B cell (primary cell): ENCODE results near the gene TCF12. TPM values are rescaled to one million over a fixed set of nuclear protein-coding genes. Genes with fewer than 3 reads are reported as not detected.

ENCODE experiments used
- ATAC-seq: fragments of 200-7000 bp; cut with Tn5 transposase; one replicate; pipeline ENCODE4 v1.10.0; 2021; ENCODE audit warnings: low read depth, mild to moderate bottlenecking, moderate number of reproducible peaks, moderate library complexity
- CTCF ChIA-PET: fragments of 350-600 bp; sonication (Branson Sonifier 250); formaldehyde crosslinking; loops from one replicate; lab custom pipeline; 2021; ENCODE audit warnings: antibody characterized with exemption, inconsistent platforms; lab: Charles Lee
- POLR2A ChIA-PET: fragments of 350-600 bp; sonication (Branson Sonifier 250); formaldehyde crosslinking; loops from one replicate; lab custom pipeline; 2021; ENCODE audit warnings: antibody characterized with exemption; lab: Charles Lee
- DNase-seq: peaks from one replicate; pipeline ENCODE4 v3.0.0; 2013
- H2AFZ ChIP-seq: 2 replicates; pipeline ENCODE4 v1.6.1; 2012; ENCODE audit warnings: mild to moderate bottlenecking, low read depth, low read length; ENCODE audit not compliant: insufficient read depth, poor library complexity, severe bottlenecking
- H3K27ac ChIP-seq, 2 donors: 1 replicate in 1 of 2; 2 replicates in 1 of 2; pipeline ENCODE4 v1.5.1; 2012 to 2013; ENCODE audit warnings: low read length in 2 of 2, mild to moderate bottlenecking in 2 of 2, moderate library complexity in 1 of 2
- H3K27me3 ChIP-seq, 4 experiments: fragments of 200-600 bp in 1 of 4; sonication (generic) in 1 of 4; replicated peaks in 1 of 4; 1 replicate in 2 of 4; 2 replicates in 2 of 4; pipeline versions ENCODE4 v1.6.1 to v1.7.0; 2013 to 2016; ENCODE audit warnings: low read length in 3 of 4, mild to moderate bottlenecking in 2 of 4, mixed read lengths in 1 of 4, moderate library complexity in 1 of 4; ENCODE audit not compliant: insufficient read depth in 4 of 4, control insufficient read depth in 3 of 4; ENCODE audit errors: control extremely low read depth in 1 of 4
- H3K36me3 ChIP-seq, 2 experiments: replicated peaks in 1 of 2; 1 replicate in 1 of 2; 2 replicates in 1 of 2; pipeline versions ENCODE4 v1.6.1 to v1.7.1; 2013; ENCODE audit warnings: low read length in 1 of 2; ENCODE audit not compliant: insufficient read depth in 2 of 2, control insufficient read depth in 1 of 2; ENCODE audit errors: control extremely low read depth in 1 of 2, extremely low read depth in 1 of 2
- H3K4me1 ChIP-seq, 2 donors: fragments of 200-600 bp in 1 of 2; sonication (generic) in 1 of 2; 1 replicate in 1 of 2; 2 replicates in 1 of 2; pipeline versions ENCODE4 v1.5.1 to v1.6.1; 2013 to 2017; ENCODE audit warnings: low read length in 2 of 2; ENCODE audit not compliant: control insufficient read depth in 2 of 2, insufficient read depth in 2 of 2
- H3K4me2 ChIP-seq: replicated peaks from 2 replicates; pipeline ENCODE3; 2012; ENCODE audit warnings: mild to moderate bottlenecking, low read depth, low read length; ENCODE audit not compliant: poor library complexity, severe bottlenecking
- H3K4me3 ChIP-seq, 5 experiments: fragments of 200-600 bp in 1 of 5; sonication (generic) in 1 of 5; 1 replicate in 3 of 5; 2 replicates in 2 of 5; pipeline versions ENCODE4 v1.5.1 to v1.7.0; 2011 to 2016; ENCODE audit warnings: low read length in 4 of 5, mild to moderate bottlenecking in 4 of 5, low read depth in 2 of 5, control low read depth in 1 of 5, moderate library complexity in 1 of 5; ENCODE audit not compliant: insufficient read depth in 1 of 5; ENCODE audit errors: control extremely low read depth in 1 of 5, extremely low read depth in 1 of 5
- H3K79me2 ChIP-seq: fragments of 200-600 bp; sonication (generic); one replicate; pipeline ENCODE4 v1.6.0; 2016; ENCODE audit warnings: low read length; ENCODE audit not compliant: control insufficient read depth, insufficient read depth
- H3K9ac ChIP-seq: fragments of 200-600 bp; sonication (generic); 2 replicates; pipeline ENCODE4 v1.6.1; 2017; ENCODE audit warnings: mild to moderate bottlenecking, low read length, moderate library complexity
- H3K9me3 ChIP-seq, 3 donors: one replicate each; pipeline versions ENCODE4 v1.6.1 to v1.7.1; 2013; ENCODE audit warnings: low read length in 2 of 3; ENCODE audit not compliant: control insufficient read depth in 2 of 3, insufficient read depth in 1 of 3; ENCODE audit errors: control extremely low read depth in 1 of 3
- H4K20me1 ChIP-seq: 2 replicates; pipeline ENCODE4 v1.6.0; 2012; ENCODE audit warnings: mild to moderate bottlenecking, low read length; ENCODE audit not compliant: insufficient read depth, control insufficient read depth, poor library complexity, severe bottlenecking
- H3K27ac Mint-ChIP-seq: one replicate; pipeline ENCODE4 v1.8.0; 2021; ENCODE audit warnings: mixed read lengths
- H3K27me3 Mint-ChIP-seq: one replicate; pipeline ENCODE4 v1.8.0; 2021; ENCODE audit warnings: mixed read lengths
- H3K4me1 Mint-ChIP-seq: one replicate; pipeline ENCODE4 v1.8.0; 2021; ENCODE audit warnings: mixed read lengths
- H3K4me3 Mint-ChIP-seq: one replicate; pipeline ENCODE4 v1.8.0; 2021; ENCODE audit warnings: mixed read lengths
- H3K9me3 Mint-ChIP-seq: one replicate; pipeline ENCODE4 v1.8.0; 2022; ENCODE audit warnings: mixed read lengths; ENCODE audit not compliant: insufficient read depth
- CTCF ChIP-seq: fragments of 200-600 bp; IDR thresholded peaks from one replicate; pipeline ENCODE4 v1.8.0; 2022; ENCODE audit warnings: antibody characterized with exemption, mild to moderate bottlenecking
- EZH2 ChIP-seq: IDR thresholded peaks from 2 replicates; pipeline ENCODE4 v1.6.1; 2012; ENCODE audit warnings: borderline replicate concordance, low read depth, mild to moderate bottlenecking, moderate library complexity, low read length; ENCODE audit not compliant: insufficient read depth, poor library complexity, severe bottlenecking
- WGBS: methylation state at CpG from one replicate; pipeline ENCODE4 v1.1.5; 2013; ENCODE audit warnings: missing lambda C conversion rate; ENCODE audit not compliant: insufficient coverage; 5-methylcytosine and 5-hydroxymethylcytosine counted together
- intact Hi-C: fragments of 100-400 bp; cut with micrococcal nuclease; formaldehyde crosslinking; loops from one replicate; pipeline ENCODE4 v1.10.0; 2022
- polyA minus RNA-seq: library from RNA; depleted of rRNA, polyadenylated mRNA; stranded (reverse); fragments of >200 nt; gene quantifications from 2 replicates; pipeline ENCODE4 v1.2.3, GENCODE V29; 2012
- polyA plus RNA-seq: library from polyadenylated mRNA; depleted of rRNA; stranded (reverse); fragments of >200 nt; gene quantifications from 2 replicates; pipeline ENCODE4 v1.2.3, GENCODE V29; 2012
- total RNA-seq, 2 donors: library from RNA; stranded (reverse); fragments of 120-200 nt in 1 of 2; gene quantifications; 1 replicate in 1 of 2; 2 replicates in 1 of 2; pipeline versions ENCODE4 v1.2.3 to v1.2.4, GENCODE V29; 2013 to 2022

Gene TCF12
- total RNA-seq = 131 TPM in 2 replicates
- total RNA-seq (2013) = 85.6 TPM
- polyA plus RNA-seq = 18.1 and 27.1 TPM in 2 replicates
- polyA minus RNA-seq = 175 and 227 TPM in 2 replicates

DNA sequence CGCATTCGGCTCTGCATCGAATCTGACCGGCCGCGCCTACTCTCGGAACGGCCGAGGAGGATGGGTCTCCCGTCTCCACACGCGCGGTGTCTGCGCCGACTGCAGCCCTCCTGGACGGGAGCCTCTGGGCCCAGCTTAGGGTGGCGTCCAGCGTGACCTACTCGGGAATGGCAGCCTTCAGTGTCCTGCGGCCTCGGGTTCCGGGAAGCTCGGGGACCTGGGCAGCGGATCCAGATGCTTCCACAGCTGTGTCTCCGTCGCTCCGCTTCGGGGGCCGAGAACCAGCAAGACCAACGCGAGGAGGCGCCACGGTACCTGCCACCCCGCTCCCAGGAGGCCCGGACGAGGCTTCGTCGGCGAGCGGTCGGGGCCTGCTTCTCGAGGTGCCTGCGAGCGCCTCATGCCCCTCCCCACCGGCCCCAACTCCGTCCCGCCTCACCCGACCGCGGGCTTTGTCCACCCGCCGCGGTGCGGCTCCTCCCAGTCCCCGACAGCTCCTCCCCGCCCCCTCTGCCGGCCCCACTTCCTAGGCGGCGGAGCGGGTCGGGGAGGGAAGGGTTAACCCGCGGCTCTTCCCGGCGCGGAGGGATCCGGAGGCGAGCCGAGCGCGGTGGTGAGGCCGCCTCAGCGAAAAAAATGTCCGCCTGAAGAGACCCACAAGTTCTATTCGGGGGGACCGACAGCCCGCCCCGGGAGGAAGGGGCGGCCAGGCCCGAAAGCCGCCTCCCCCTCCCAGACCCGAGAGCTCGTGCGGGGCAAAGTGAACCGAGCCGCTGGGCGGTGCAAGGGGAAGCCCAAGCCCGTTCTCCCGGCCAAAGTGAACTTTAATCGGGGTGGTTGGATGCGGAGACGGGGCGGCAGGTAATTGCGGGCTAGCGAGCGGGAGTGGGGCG lies at the start of gene TCF12:
Gene TCF12 (plus strand): TSS at position 599 of the 893 bp plus-strand sequence. CDS start 1,270 bp downstream, outside the sequence.
- Histone ChIP-seq H2AFZ (peak within 1 kb of the TSS; percentile 97), H3K36me3 (no peaks in the 10 kb centered on the region), H3K4me3 (peak within 1 kb of the TSS; percentile 80 to 92 (median 89)), H3K79me2 (peaks cover 60% of the 10 kb centered on the region), H4K20me1 (no peaks in the 10 kb centered on the region), H3K27ac (peak within 1 kb of the TSS; percentile 79 to 86), H3K4me1 (peaks cover 19 to 21% of the 10 kb centered on the region in 2 donors), H3K27me3 (no peaks in the 10 kb centered on the region), H3K9me3 (no peaks in the 10 kb centered on the region), H3K9ac (peak within 1 kb of the TSS; percentile 94), H3K4me2 (peak within 1 kb of the TSS; percentile 90)
- intact Hi-C loops = loop anchor here (1.0 to 10.0 kb wide), 7 partner anchors 31 to 671 kb away; partner anchors contain the start of gene ZNF280D
- CTCF ChIA-PET = interaction anchor here (0.7 to 1.5 kb wide), 15 partner anchors 12 to 788 kb away, joined by 3 to 15 read pairs (median 4); partner anchors contain the start of gene POLR2M
- Mint-ChIP-seq H3K27ac (peak within 1 kb of the TSS; percentile 92), H3K9me3 (no peaks in the 10 kb centered on the region), H3K4me1 (peaks cover 32% of the 10 kb centered on the region), H3K4me3 (peak within 1 kb of the TSS; percentile 93), H3K27me3 (no peaks in the 10 kb centered on the region)
- ATAC-seq = peak; percentile 74
- peak; percentile 97 for DNase-seq
- POLR2A ChIA-PET = interaction anchor here (0.7 to 3.9 kb wide), 5 partner anchors 11 to 388 kb away, joined by 3 to 31 read pairs (median 4); partner anchors contain the start of gene ZNF280D
- TF ChIP-seq CTCF (peak; percentile 59), EZH2 (no peak)
- WGBS = under 1% methylated on average over 93 of the region's 97 CpGs
